ENCODE measurements around the gene SLFNL1. TPM values are rescaled to one million over a fixed set of nuclear protein-coding genes. Genes with fewer than 3 reads are reported as not detected.

The SLFNL1 gene
- total RNA-seq, 1 donor from 2014 or later: 0.22 TPM

DNA sequence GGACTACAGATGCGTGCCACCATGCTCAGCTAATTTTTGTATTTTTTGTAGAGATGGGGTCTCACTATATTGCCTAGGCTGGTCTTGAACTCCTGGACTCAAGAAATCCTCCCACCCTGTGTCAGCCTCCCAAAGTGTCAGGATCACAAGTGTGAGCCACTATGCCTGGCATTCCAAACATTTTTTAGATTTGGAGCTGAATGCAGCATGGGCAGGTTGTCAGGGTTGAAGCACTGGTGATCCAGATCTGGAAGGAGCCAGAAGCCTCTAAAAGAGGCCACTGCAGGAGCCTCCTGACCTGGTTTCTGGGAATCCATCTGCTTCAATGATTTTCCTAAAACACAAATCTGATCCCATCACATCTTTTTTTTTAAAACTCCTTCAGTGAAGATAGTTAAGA, 43.8 kb downstream of the SLFNL1 start:
- no peak for ATAC-seq (ENCODE audit: poor library complexity)
- intact Hi-C loops (cut with DNase I): no loop called here
- DNase-seq: no peak

GRCh38 chr1:40976952-40977690, 44.4 kb downstream of the SLFNL1 start:
- DNase-seq: no peak
- ATAC-seq (ENCODE audit: poor library complexity): no peak
- intact Hi-C loops (cut with DNase I): no loop called here

GRCh38 chr1:40974945-40975344, 46.6 kb downstream of the SLFNL1 start:
- intact Hi-C loops (cut with DNase I): no loop called here
- DNase-seq (no peak), ATAC-seq (ENCODE audit: poor library complexity) (no peak)

- intact Hi-C loops (cut with DNase I): no loop called here
- DNase-seq (no peak), ATAC-seq (ENCODE audit: poor library complexity) (no peak)
Measured at GRCh38 chr1:40973912-40974311, 47.6 kb downstream of the SLFNL1 start.

DNA sequence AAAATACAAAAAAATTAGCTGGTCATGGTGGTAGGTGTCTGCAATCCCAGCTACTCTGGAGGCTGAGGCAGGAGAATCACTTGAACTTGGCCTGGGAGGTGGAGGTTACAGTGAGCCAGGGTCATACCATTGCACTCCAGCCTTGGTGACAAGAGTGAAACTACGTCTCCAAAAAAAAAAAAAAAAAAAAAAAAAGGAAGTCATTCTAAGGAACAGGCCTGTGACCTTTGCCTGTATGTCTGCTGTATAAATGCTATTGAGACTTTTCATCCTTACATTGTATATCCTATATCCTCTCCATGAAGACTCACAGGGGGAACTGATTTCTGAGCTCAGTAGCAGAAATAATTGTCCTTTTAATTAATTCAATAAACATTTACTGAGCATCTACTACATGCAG, 49.6 kb downstream of the SLFNL1 start:
- no peak for ATAC-seq (ENCODE audit: poor library complexity)
- no peak for DNase-seq
- intact Hi-C loops (cut with DNase I): no loop called here

GRCh38 chr1:40969445-40969844, 52.1 kb downstream of the SLFNL1 start:
- DNase-seq (no peak), ATAC-seq (ENCODE audit: poor library complexity) (no peak)
- intact Hi-C loops (cut with DNase I): no loop called here

GRCh38 chr1:40966417-40966816, 55.1 kb downstream of the SLFNL1 start:
- DNase-seq (no peak), ATAC-seq (ENCODE audit: poor library complexity) (no peak)
- intact Hi-C loops (cut with DNase I): no loop called here

Other genes starting within 250 kb of the SLFNL1 start
- gene KCNQ4, start 237.9 kb downstream of the SLFNL1 start, total RNA-seq: 2.6 TPM
- gene CITED4, start 159.4 kb downstream of the SLFNL1 start, total RNA-seq: 43.6 TPM
- gene CTPS1, start 42.0 kb downstream of the SLFNL1 start, total RNA-seq: 7.2 TPM
- gene SCMH1, start 220.6 kb upstream of the SLFNL1 start, total RNA-seq: 38.0 TPM

Measured in Right ventricle myocardium superior (tissue), 1 donor.